Endothelial cell of umbilical vein (primary cell): ENCODE measurements around the gene CAMTA1.

Experiments used
- EZH2 ChIP-seq: IDR thresholded peaks from 2 replicates; pipeline ENCODE4 v1.6.1; 2012; ENCODE audit warnings: borderline replicate concordance, low read depth, mild to moderate bottlenecking, moderate library complexity, low read length, inconsistent platforms; ENCODE audit not compliant: severe bottlenecking
- FOS ChIP-seq: IDR thresholded peaks from 2 replicates; pipeline ENCODE4 v1.6.1; 2011; ENCODE audit warnings: mild to moderate bottlenecking, low read length, moderate library complexity, borderline replicate concordance; ENCODE audit not compliant: insufficient read depth
- JUN ChIP-seq: IDR thresholded peaks from 2 replicates; pipeline ENCODE4 v1.6.1; 2011; ENCODE audit warnings: borderline replicate concordance, low read depth; ENCODE audit not compliant: insufficient read length, insufficient read depth
- POLR2A ChIP-seq: IDR thresholded peaks from 2 replicates; pipeline ENCODE4 v1.6.1; 2012; ENCODE audit warnings: low read depth, mild to moderate bottlenecking, control low read depth, low read length
- POLR2AphosphoS5 ChIP-seq: IDR thresholded peaks from 2 replicates; pipeline ENCODE4 v1.6.1; 2012; ENCODE audit warnings: low read depth, mild to moderate bottlenecking, control low read depth, low read length, moderate library complexity; ENCODE audit not compliant: insufficient read depth
- TF ChIP-seq, protein P1 (sequence below), 2 donors: IDR thresholded peaks; 1 replicate in 1 of 2; 2 replicates in 1 of 2; pipeline ENCODE4 v1.5.1; 2011; ENCODE audit warnings: low read length in 2 of 2, mild to moderate bottlenecking in 2 of 2, moderate library complexity in 2 of 2, control low read depth in 1 of 2, inconsistent platforms in 1 of 2, low read depth in 1 of 2; ENCODE audit not compliant: insufficient read depth in 1 of 2; ENCODE audit errors: extremely low read depth in 1 of 2
- TF ChIP-seq, protein P2 (sequence below): IDR thresholded peaks from 2 replicates; pipeline ENCODE4 v1.6.1; 2011; ENCODE audit not compliant: insufficient read depth, insufficient read length

DNA sequence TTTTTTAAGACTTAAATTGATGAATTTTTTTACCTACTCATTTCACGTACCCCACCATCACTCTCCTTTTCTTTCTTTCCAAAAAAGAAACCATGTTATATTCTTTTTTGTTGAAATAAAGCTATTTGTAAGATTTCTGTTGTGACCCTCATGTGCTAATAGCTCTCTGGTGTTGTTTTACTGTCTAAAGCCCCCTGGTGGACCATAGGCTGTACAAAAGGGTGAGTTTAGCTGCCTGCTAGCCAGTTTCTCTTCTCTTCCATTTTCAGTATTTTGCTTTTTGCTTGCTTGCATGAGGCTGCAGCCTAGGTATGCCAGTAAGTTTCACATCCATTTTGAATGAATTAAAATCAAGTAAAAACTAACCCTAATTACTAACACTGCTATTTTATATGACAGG is 970.2 kb downstream of the CAMTA1 start:
- TF ChIP-seq POLR2A (no peak), JUN (no peak), POLR2AphosphoS5 (no peak), FOS (no peak), EZH2 (no peak)
- TF ChIP-seq, protein P1, sequence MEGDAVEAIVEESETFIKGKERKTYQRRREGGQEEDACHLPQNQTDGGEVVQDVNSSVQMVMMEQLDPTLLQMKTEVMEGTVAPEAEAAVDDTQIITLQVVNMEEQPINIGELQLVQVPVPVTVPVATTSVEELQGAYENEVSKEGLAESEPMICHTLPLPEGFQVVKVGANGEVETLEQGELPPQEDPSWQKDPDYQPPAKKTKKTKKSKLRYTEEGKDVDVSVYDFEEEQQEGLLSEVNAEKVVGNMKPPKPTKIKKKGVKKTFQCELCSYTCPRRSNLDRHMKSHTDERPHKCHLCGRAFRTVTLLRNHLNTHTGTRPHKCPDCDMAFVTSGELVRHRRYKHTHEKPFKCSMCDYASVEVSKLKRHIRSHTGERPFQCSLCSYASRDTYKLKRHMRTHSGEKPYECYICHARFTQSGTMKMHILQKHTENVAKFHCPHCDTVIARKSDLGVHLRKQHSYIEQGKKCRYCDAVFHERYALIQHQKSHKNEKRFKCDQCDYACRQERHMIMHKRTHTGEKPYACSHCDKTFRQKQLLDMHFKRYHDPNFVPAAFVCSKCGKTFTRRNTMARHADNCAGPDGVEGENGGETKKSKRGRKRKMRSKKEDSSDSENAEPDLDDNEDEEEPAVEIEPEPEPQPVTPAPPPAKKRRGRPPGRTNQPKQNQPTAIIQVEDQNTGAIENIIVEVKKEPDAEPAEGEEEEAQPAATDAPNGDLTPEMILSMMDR (IDR thresholded peaks at IDR 0.05; ENCODE audit: extremely low read depth in 1 of 2, insufficient read depth in 1 of 2, low read depth in 1 of 2, low read length in 2 of 2), result peak; percentile 8 to 52
- TF ChIP-seq, protein P2, sequence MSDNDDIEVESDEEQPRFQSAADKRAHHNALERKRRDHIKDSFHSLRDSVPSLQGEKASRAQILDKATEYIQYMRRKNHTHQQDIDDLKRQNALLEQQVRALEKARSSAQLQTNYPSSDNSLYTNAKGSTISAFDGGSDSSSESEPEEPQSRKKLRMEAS, result no peak
